HepG2 (cell line): ENCODE results near the gene OLFM1. TPM values are rescaled to one million over a fixed set of nuclear protein-coding genes. Genes with fewer than 3 reads are reported as not detected.

Experiments used
- AGO2 ChIP-seq: fragments of 200-400 bp; formaldehyde crosslinking; optimal IDR thresholded peaks from 2 replicates; pipeline ENCODE3; 2017; ENCODE audit warnings: mild to moderate bottlenecking, low read depth, low read length, moderate library complexity
- MAZ ChIP-seq, 2 experiments: sonication (generic) in 1 of 2; formaldehyde crosslinking in 1 of 2; IDR thresholded peaks; 2 replicates each; pipeline versions ENCODE4 v1.5.0 to v1.6.1; 2012 to 2020; ENCODE audit warnings: low read depth in 2 of 2, mild to moderate bottlenecking in 2 of 2, borderline replicate concordance in 1 of 2, improper control_type of control experiment in 1 of 2, low read length in 1 of 2, missing genetic modification reagents in 1 of 2, moderate library complexity in 1 of 2
- REPIN1 ChIP-seq: sonication (generic); formaldehyde crosslinking; IDR thresholded peaks from 2 replicates; pipeline ENCODE4 v1.8.0; 2022; ENCODE audit warnings: missing genetic modification reagents, low read depth, mild to moderate bottlenecking, borderline replicate concordance
- SIN3B ChIP-seq: fragments of 150-350 bp; IDR thresholded peaks from 2 replicates; pipeline ENCODE4 v1.6.1; 2014; ENCODE audit warnings: low read length
- TOPORS ChIP-seq: sonication (generic); formaldehyde crosslinking; IDR thresholded peaks from 2 replicates; pipeline ENCODE4 v1.8.0; 2023; ENCODE audit warnings: mild to moderate bottlenecking, missing genetic modification reagents
- ZBTB37 ChIP-seq: sonication (generic); formaldehyde crosslinking; IDR thresholded peaks from 2 replicates; pipeline ENCODE4 v1.4.0; 2020; ENCODE audit warnings: mild to moderate bottlenecking, missing genetic modification reagents
- ZBTB38 ChIP-seq: sonication (generic); formaldehyde crosslinking; IDR thresholded peaks from 2 replicates; pipeline ENCODE4 v1.5.1; 2020; ENCODE audit warnings: mild to moderate bottlenecking, missing genetic modification reagents
- ZFP90 ChIP-seq: sonication (generic); formaldehyde crosslinking; IDR thresholded peaks from 2 replicates; pipeline ENCODE4 v1.8.0; 2022; ENCODE audit warnings: missing genetic modification reagents, mild to moderate bottlenecking, inconsistent platforms, borderline replicate concordance
- ZNF207 ChIP-seq: fragments of 450-650 bp; IDR thresholded peaks from 2 replicates; pipeline ENCODE4 v1.6.1; 2016; ENCODE audit warnings: antibody characterized with exemption, borderline replicate concordance
- ZNF263 ChIP-seq: sonication (generic); formaldehyde crosslinking; IDR thresholded peaks from 2 replicates; pipeline ENCODE4 v1.4.0; 2020; ENCODE audit warnings: missing genetic modification reagents
- ZNF414 ChIP-seq: sonication (generic); formaldehyde crosslinking; IDR thresholded peaks from 2 replicates; pipeline ENCODE4 v1.5.0; 2020; ENCODE audit warnings: missing genetic modification reagents
- ZNF558 ChIP-seq: sonication (generic); formaldehyde crosslinking; IDR thresholded peaks from 2 replicates; pipeline ENCODE4 v1.9.0; 2022; ENCODE audit warnings: mild to moderate bottlenecking, missing genetic modification reagents, borderline replicate concordance
- ZNF589 ChIP-seq: sonication (generic); formaldehyde crosslinking; conservative IDR thresholded peaks from 2 replicates; pipeline ENCODE4 v1.8.0; 2022; ENCODE audit warnings: mild to moderate bottlenecking, moderate library complexity, missing genetic modification reagents
- ZNF709 ChIP-seq: sonication (generic); formaldehyde crosslinking; IDR thresholded peaks from 2 replicates; pipeline ENCODE4 v1.5.0; 2020; ENCODE audit warnings: mild to moderate bottlenecking, missing genetic modification reagents
- ZNF83 ChIP-seq: sonication (generic); formaldehyde crosslinking; IDR thresholded peaks from 2 replicates; pipeline ENCODE4 v1.4.0; 2020; ENCODE audit warnings: missing genetic modification reagents, mild to moderate bottlenecking, borderline replicate concordance
- ZNF841 ChIP-seq: sonication (generic); formaldehyde crosslinking; IDR thresholded peaks from 2 replicates; pipeline ENCODE4 v1.8.1; 2023; ENCODE audit warnings: missing genetic modification reagents, borderline replicate concordance
- ZNF883 ChIP-seq: sonication (generic); formaldehyde crosslinking; IDR thresholded peaks from 2 replicates; pipeline ENCODE4 v1.5.1; 2020; ENCODE audit warnings: mild to moderate bottlenecking, missing genetic modification reagents; ENCODE audit errors: not compliant biosample characterization
- polyA plus RNA-seq, 8 experiments: library from polyadenylated mRNA; depleted of rRNA in 3 of 8; stranded (reverse) in 7 of 8; unstranded in 1 of 8; fragments of >200 nt; fragmentation: Illumina TruSeq in 4 of 8; extraction: Trizol in 4 of 8; gene quantifications; 2 replicates each; pipeline versions ENCODE4 v1.2.1 to v1.2.3, GENCODE V29; 2011 to 2016; ENCODE audit warnings: low read depth in 4 of 8, missing spikeins in 1 of 8, mixed read lengths in 1 of 8; ENCODE audit not compliant: insufficient read depth in 1 of 8
- total RNA-seq, 5 experiments: library from RNA; depleted of rRNA; stranded (reverse); fragments of >200 nt; fragmentation: Illumina TruSeq; extraction: Trizol; gene quantifications; 2 replicates each; pipeline ENCODE4 v1.2.3, GENCODE V29; 2016; ENCODE audit warnings: low read depth in 1 of 5
- TF ChIP-seq, protein P1 (sequence below): sonication (generic); formaldehyde crosslinking; IDR thresholded peaks from 2 replicates; pipeline ENCODE4 v1.9.0; 2021; ENCODE audit warnings: missing genetic modification reagents, borderline replicate concordance
- TF ChIP-seq, protein P2 (sequence below): sonication (generic); formaldehyde crosslinking; IDR thresholded peaks from 2 replicates; pipeline ENCODE4 v1.4.0; 2020; ENCODE audit warnings: missing genetic modification reagents, borderline replicate concordance

OLFM1 gene
- total and polyA plus RNA-seq, 2 of the 13 experiments (the other 11 are each of a cell fraction or from before 2014, with no cell fraction given): not detected

DNA sequence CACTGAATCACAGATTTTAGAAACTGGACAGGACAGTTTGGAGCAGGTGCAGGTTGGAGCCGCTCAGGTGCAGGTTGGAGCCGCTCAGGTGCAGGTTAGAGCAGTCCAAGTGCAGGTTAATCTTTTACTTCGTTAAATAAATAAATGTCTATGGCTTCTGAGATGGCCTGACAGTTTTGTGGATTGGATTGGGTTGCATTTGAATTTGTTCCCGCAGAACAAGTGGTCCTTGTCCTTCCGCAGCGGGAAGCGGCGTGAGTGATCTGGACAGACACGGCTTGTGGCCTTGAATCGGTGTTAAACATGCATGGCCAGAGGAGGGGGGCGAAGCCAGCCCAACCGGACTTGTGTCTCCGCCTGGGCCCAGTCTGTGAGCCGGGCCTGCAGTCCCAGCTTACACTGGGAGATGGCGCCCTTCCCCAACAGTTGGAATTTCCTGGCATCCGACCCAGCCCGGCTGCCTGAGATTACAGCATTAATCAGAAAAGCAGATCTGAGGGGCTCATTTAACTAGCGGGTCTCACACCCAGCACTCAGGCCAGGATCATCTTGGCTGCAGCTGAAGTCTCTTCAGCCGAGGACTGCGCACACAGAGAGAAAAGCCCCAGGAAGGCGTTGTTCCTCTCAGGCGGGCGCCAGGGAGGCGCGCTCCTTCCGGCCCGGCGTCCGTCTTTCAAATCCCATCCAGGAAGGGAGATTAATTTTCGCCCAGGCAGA, 1.5 kb upstream of the OLFM1 start (continued):
- TF ChIP-seq REPIN1 (CRISPR knock-in tag): peak; percentile 92
- TF ChIP-seq ZNF414 (CRISPR knock-in tag): 0 out of 2 replicates have a peak, but pooled peaks have one; percentile 59
- TF ChIP-seq, protein P1, sequence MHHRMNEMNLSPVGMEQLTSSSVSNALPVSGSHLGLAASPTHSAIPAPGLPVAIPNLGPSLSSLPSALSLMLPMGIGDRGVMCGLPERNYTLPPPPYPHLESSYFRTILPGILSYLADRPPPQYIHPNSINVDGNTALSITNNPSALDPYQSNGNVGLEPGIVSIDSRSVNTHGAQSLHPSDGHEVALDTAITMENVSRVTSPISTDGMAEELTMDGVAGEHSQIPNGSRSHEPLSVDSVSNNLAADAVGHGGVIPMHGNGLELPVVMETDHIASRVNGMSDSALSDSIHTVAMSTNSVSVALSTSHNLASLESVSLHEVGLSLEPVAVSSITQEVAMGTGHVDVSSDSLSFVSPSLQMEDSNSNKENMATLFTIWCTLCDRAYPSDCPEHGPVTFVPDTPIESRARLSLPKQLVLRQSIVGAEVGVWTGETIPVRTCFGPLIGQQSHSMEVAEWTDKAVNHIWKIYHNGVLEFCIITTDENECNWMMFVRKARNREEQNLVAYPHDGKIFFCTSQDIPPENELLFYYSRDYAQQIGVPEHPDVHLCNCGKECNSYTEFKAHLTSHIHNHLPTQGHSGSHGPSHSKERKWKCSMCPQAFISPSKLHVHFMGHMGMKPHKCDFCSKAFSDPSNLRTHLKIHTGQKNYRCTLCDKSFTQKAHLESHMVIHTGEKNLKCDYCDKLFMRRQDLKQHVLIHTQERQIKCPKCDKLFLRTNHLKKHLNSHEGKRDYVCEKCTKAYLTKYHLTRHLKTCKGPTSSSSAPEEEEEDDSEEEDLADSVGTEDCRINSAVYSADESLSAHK (CRISPR knock-in tag): no peak
- TF ChIP-seq ZNF263: no peak
- TF ChIP-seq AGO2: no peak
- peak; percentile 54; the same call in 1 of the 2 replicates for TF ChIP-seq TOPORS
- TF ChIP-seq SIN3B: no peak
- TF ChIP-seq ZNF83 (CRISPR knock-in tag): no peak
- no peak for TF ChIP-seq ZNF558 (CRISPR knock-in tag)
- TF ChIP-seq MAZ (IDR thresholded peaks at IDR 0.05; ENCODE audit: borderline replicate concordance, low read depth, low read length): no peak
- peak; percentile 63 for TF ChIP-seq MAZ (CRISPR knock-in tag; IDR thresholded peaks at IDR 0.05; ENCODE audit: low read depth)
- TF ChIP-seq ZBTB38 (CRISPR knock-in tag): 0 out of 2 replicates have a peak, but pooled peaks have one; percentile 34
- no peak for TF ChIP-seq ZNF709 (CRISPR knock-in tag)
- TF ChIP-seq ZBTB37 (CRISPR knock-in tag): no peak
- no peak for TF ChIP-seq ZNF207
- no peak for TF ChIP-seq ZNF883 (CRISPR knock-in tag)
- TF ChIP-seq ZNF841 (CRISPR knock-in tag): no peak
- TF ChIP-seq ZFP90 (CRISPR knock-in tag): 0 out of 2 replicates have a peak, but pooled peaks have one; percentile 67
- TF ChIP-seq, protein P2, sequence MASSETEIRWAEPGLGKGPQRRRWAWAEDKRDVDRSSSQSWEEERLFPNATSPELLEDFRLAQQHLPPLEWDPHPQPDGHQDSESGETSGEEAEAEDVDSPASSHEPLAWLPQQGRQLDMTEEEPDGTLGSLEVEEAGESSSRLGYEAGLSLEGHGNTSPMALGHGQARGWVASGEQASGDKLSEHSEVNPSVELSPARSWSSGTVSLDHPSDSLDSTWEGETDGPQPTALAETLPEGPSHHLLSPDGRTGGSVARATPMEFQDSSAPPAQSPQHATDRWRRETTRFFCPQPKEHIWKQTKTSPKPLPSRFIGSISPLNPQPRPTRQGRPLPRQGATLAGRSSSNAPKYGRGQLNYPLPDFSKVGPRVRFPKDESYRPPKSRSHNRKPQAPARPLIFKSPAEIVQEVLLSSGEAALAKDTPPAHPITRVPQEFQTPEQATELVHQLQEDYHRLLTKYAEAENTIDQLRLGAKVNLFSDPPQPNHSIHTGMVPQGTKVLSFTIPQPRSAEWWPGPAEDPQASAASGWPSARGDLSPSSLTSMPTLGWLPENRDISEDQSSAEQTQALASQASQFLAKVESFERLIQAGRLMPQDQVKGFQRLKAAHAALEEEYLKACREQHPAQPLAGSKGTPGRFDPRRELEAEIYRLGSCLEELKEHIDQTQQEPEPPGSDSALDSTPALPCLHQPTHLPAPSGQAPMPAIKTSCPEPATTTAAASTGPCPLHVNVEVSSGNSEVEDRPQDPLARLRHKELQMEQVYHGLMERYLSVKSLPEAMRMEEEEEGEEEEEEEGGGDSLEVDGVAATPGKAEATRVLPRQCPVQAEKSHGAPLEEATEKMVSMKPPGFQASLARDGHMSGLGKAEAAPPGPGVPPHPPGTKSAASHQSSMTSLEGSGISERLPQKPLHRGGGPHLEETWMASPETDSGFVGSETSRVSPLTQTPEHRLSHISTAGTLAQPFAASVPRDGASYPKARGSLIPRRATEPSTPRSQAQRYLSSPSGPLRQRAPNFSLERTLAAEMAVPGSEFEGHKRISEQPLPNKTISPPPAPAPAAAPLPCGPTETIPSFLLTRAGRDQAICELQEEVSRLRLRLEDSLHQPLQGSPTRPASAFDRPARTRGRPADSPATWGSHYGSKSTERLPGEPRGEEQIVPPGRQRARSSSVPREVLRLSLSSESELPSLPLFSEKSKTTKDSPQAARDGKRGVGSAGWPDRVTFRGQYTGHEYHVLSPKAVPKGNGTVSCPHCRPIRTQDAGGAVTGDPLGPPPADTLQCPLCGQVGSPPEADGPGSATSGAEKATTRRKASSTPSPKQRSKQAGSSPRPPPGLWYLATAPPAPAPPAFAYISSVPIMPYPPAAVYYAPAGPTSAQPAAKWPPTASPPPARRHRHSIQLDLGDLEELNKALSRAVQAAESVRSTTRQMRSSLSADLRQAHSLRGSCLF: no peak
- TF ChIP-seq ZNF589: no peak
